Smooth muscle cell (in vitro differentiated cells): ENCODE measurements around the gene SLC35F1. TPM values are rescaled to one million over a fixed set of nuclear protein-coding genes. Genes with fewer than 3 reads are reported as not detected.

Experiments used
- DNase-seq: peaks from one replicate; lab custom pipeline; 2025; ENCODE audit not compliant: unreplicated experiment; lab: John Stamatoyannopoulos, UW
- H2AFZ ChIP-seq: fragments of 200-600 bp; sonication (generic); 2 replicates; pipeline ENCODE4 v1.6.0; 2016; ENCODE audit warnings: antibody characterized with exemption, low read depth, mild to moderate bottlenecking
- H3F3A ChIP-seq: fragments of 200-600 bp; sonication (generic); 2 replicates; pipeline ENCODE4 v1.6.0; 2017; ENCODE audit warnings: antibody characterized with exemption, low read depth
- H3K27ac ChIP-seq: fragments of 200-600 bp; sonication (generic); 2 replicates; pipeline ENCODE4 v1.5.1; 2016; ENCODE audit warnings: low read depth, mild to moderate bottlenecking
- H3K27me3 ChIP-seq: fragments of 200-600 bp; sonication (generic); 2 replicates; pipeline ENCODE4 v1.6.1; 2016; ENCODE audit warnings: low read depth, mild to moderate bottlenecking
- H3K36me3 ChIP-seq: fragments of 200-600 bp; sonication (generic); 2 replicates; pipeline ENCODE4 v1.5.1; 2016; ENCODE audit warnings: low read depth
- H3K4me1 ChIP-seq: fragments of 200-600 bp; sonication (generic); 2 replicates; pipeline ENCODE4 v1.5.1; 2016; ENCODE audit warnings: low read depth
- H3K4me2 ChIP-seq: fragments of 200-600 bp; sonication (generic); 2 replicates; pipeline ENCODE4 v1.6.0; 2016; ENCODE audit warnings: mild to moderate bottlenecking
- H3K4me3 ChIP-seq: fragments of 200-600 bp; sonication (generic); 2 replicates; pipeline ENCODE4 v1.5.1; 2016; ENCODE audit warnings: mild to moderate bottlenecking
- H3K79me2 ChIP-seq: fragments of 200-600 bp; sonication (generic); 2 replicates; pipeline ENCODE4 v1.6.0; 2016; ENCODE audit warnings: low read depth, mild to moderate bottlenecking
- H3K9ac ChIP-seq: fragments of 200-600 bp; sonication (generic); 2 replicates; pipeline ENCODE4 v1.6.0; 2016; ENCODE audit warnings: low read depth
- H3K9me3 ChIP-seq: fragments of 200-600 bp; sonication (generic); replicated peaks from 2 replicates; pipeline ENCODE4 v1.5.1; 2016; ENCODE audit warnings: low read depth
- H4K20me1 ChIP-seq: fragments of 200-600 bp; sonication (generic); 2 replicates; pipeline ENCODE4 v1.6.0; 2016; ENCODE audit warnings: low read depth
- CTCF ChIP-seq: fragments of 200-600 bp; sonication (generic); IDR thresholded peaks from 2 replicates; pipeline ENCODE4 v1.5.1; 2017; ENCODE audit warnings: borderline replicate concordance, mild to moderate bottlenecking, antibody characterized with exemption; ENCODE audit not compliant: insufficient read depth, poor library complexity, severe bottlenecking
- WGBS: methylation state at CpG from one replicate; pipeline ENCODE4 v1.1.7; 2016; ENCODE audit warnings: low lambda C conversion rate; 5-methylcytosine and 5-hydroxymethylcytosine counted together
- polyA plus RNA-seq: library from polyadenylated mRNA; unstranded; fragments of >200 nt; fragmentation: Nextera tagmentation; extraction: Ambion mirVana; gene quantifications from 2 replicates; pipeline ENCODE4 v1.2.1, GENCODE V29; 2016
- total RNA-seq: library from RNA; depleted of rRNA; stranded (reverse); fragments of >200 nt; gene quantifications from 2 replicates; pipeline ENCODE4 v1.2.3, GENCODE V29; 2014

SLC35F1 gene
- total and polyA plus RNA-seq, 2 experiments from 2014 or later = 0.05 to 0.09 TPM

DNA sequence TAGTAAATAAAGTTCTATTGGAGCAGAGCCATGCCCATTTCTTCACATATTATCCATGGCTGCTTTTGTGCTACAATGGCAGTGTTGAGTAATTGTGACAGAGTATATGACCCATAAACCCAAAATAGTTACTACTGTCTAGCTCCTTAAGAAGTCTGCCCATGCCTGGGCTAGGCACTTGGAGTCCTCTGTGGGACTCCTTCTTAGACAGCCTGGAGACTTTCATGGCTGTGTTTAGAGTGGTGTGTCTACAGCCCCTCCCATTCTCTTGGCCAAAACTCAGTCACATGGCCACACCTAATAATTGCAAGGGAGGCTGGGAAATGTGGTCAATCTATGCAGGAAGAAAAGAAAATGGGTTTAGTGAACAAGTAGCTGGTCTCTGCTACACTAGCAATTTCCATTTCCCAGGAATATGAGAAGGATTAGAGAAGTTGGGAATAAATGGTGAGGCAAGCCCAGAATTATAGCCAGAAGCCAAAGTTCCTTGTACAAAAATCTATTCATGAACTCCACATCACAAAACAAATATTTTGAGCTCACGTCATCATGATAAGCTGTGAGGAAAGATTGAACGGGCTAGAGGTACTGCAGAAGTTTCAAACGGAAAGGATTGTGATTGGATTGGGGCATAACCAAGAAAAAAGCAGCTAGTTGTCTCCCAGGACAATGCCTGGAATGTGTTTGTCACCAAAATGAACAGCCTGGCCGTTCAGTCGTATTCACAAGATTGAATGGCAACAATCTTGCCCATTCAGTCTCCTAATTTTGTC, 389.3 kb downstream of the SLC35F1 start:
- DNase-seq = no peak
- H3K36me3 ChIP-seq = no peaks in the 10 kb centered on the region
- H3K9me3 ChIP-seq = no peaks in the 10 kb centered on the region
- no peak overlapping the region for H3K4me2 ChIP-seq
- H3K27me3 ChIP-seq = no peaks in the 10 kb centered on the region
- H2AFZ ChIP-seq = no peak overlapping the region
- no peaks in the 10 kb centered on the region for H3K4me1 ChIP-seq
- no peak for TF ChIP-seq CTCF
- H3K79me2 ChIP-seq = no peaks in the 10 kb centered on the region
- H4K20me1 ChIP-seq = no peaks in the 10 kb centered on the region
- no peak overlapping the region for H3K9ac ChIP-seq
- H3K4me3 ChIP-seq = no peak overlapping the region
- no peak overlapping the region for H3K27ac ChIP-seq
- no peaks in the 10 kb centered on the region for H3F3A ChIP-seq
- 84% methylated on average over 5 of the region's 5 CpGs for WGBS

DNA sequence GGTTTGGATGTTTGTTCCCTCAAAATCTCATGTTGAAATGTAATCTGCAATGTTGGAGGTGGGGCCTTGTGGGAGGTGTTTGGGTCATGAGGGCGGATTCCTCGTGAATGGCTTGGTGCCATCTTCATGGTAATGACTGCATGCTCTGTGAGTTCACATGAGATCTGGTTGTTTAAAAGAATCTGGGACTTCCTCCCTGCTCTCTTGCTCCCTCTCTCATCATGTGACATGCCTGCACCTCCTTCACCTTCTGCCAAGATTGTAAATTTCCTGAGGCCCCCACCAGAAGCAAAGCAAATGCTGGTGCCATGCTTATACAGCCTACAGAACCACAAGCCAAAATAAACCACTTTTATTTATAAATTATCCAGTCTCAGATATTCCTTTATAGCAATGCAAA, 390.8 kb downstream of the SLC35F1 start:
- H4K20me1 ChIP-seq = no peaks in the 10 kb centered on the region
- H3K79me2 ChIP-seq = no peaks in the 10 kb centered on the region
- no peak overlapping the region for H3K9ac ChIP-seq
- no peak overlapping the region for H3K4me3 ChIP-seq
- no peaks in the 10 kb centered on the region for H3K36me3 ChIP-seq
- no peaks in the 10 kb centered on the region for H3F3A ChIP-seq
- 98% methylated on average over 2 of the region's 2 CpGs for WGBS
- no peak overlapping the region for H3K4me2 ChIP-seq
- TF ChIP-seq CTCF = no peak
- no peaks in the 10 kb centered on the region for H3K4me1 ChIP-seq
- H3K27ac ChIP-seq = no peak overlapping the region
- no peak overlapping the region for H2AFZ ChIP-seq
- H3K27me3 ChIP-seq = no peaks in the 10 kb centered on the region
- no peaks in the 10 kb centered on the region for H3K9me3 ChIP-seq
- no peak for DNase-seq

DNA sequence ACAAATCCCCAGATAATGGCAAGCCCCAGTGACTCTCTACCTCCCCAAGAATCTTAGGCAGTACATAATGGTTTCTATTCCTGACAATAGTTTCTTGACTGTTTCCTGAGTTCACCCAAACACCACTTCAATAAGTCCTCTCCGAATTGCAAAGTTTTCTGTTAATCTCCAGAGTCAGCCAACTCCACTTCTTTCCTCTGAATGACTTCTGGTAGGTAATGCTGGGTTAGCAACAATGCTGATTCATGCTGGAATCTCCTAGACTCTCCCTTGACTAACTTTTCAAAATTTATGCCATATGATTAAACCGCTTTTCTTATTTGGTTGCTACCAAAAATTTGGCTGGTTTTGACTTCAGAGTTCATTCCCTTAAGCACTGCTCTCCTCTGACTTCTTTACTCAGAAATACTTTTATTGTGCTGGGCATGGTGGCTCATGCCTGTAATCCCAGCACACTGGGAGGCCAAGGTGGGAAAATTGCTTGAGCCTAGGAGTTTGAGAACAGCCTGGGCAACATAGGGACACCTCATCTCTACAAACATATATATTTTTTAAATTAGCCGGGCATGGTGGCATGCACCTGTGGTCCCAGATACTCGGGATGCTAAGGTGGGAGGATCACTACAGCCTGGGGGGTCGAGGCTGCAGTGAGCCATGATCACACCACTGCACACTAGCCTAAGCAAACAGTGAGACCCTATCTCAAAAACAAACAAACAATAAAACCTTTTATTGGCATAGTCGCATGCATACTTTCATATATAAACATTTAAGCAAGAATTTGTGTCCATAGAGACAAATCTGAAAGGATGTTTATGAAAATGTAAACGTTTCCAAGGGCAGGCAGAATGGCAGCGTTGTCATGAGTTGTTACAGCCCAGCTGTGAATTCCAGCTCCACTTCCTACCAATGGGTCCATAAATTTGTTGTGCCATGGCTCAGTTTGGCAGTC, 391.7 kb downstream of the SLC35F1 start:
- Histone ChIP-seq H3F3A (no peaks in the 10 kb centered on the region), H3K9ac (no peak overlapping the region), H2AFZ (no peak overlapping the region), H3K27me3 (no peaks in the 10 kb centered on the region), H3K4me2 (no peak overlapping the region), H3K36me3 (no peaks in the 10 kb centered on the region), H3K9me3 (no peaks in the 10 kb centered on the region), H3K27ac (no peak overlapping the region), H3K4me3 (no peak overlapping the region), H3K79me2 (no peaks in the 10 kb centered on the region), H3K4me1 (no peaks in the 10 kb centered on the region), H4K20me1 (no peaks in the 10 kb centered on the region)
- no peak for DNase-seq
- TF ChIP-seq CTCF = no peak
- 68% methylated on average over 8 of the region's 8 CpGs for WGBS
